RPMI7951 (cell line): Measurements from ENCODE around the gene TGFBR3. TPM values are rescaled to one million over a fixed set of nuclear protein-coding genes. Genes with fewer than 3 reads are reported as not detected.

Experiments
- DNase-seq: peaks from one replicate; pipeline ENCODE4 v3.0.0-alpha.2; 2012; ENCODE audit warnings: low read depth
- total RNA-seq: library from RNA; depleted of rRNA; stranded (reverse); fragments of >200 nt; shearing (Covaris generic); gene quantifications from 2 replicates; pipeline ENCODE4 v1.2.3, GENCODE V29; 2014

The TGFBR3 gene
- total RNA-seq, 1 experiment from 2014 or later = 7.3 TPM

DNA sequence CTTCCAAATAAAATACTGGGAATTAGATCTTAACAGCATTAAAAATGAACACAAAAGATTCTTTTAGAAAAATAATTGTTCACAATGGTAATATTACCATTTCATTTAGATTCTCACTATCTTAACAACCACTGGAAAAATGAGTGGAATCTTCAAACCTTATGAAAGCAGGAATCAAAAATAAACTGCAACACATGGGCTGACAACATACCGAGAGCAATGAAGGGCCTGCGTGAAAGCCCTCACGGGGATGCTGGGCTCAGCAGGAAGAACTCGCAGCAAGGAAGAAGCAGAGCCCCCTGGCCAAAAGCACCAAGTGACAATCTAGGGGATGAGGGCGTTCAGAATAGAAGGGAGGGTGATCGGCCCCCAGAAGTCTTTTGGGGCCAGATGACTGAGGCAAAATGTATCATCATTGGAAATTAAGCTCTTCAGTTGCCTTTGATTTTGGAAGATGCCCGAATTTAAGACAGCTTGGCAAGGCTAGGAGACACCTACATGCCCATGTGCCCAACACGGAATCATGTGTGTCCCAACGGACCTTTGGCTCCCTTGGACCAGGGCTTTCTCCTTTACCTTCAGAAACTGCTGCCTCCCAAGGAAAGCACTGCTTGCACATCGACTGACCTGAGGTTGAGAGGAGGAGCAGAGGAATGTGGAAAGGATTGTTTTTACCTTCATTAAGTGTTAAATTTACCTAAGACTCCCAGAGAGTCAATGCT lies 103.9 kb downstream of the TGFBR3 start:
- DNase-seq = no peak

DNA sequence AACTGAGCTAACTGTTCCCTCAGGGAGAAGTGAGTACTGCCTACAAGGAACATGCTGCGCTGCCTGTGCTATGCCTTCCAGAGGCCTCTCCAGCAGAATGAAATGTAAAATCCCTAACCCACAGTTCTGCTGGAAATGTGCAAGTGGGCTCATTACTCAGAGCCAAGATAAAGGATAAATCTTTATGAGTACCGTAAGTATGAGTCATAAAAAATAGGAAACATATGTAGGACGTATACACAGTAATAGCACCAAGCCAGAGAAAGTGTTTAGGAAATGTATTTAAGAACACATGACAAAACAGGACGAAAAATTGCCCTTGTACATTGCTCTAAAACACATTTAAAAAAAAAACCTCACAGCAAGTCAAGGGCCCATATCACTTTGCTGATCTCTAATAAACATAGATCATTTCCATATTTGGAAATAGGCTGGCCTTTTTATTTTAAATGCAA lies 104.6 kb downstream of the TGFBR3 start:
- DNase-seq = peak; percentile 86

- DNase-seq = no peak
Observed at GRCh38 chr1:91779548-91780021, 106.4 kb downstream of the TGFBR3 start.

GRCh38 chr1:91778964-91779363 lies 107.0 kb downstream of the TGFBR3 start:
- no peak for DNase-seq

DNA sequence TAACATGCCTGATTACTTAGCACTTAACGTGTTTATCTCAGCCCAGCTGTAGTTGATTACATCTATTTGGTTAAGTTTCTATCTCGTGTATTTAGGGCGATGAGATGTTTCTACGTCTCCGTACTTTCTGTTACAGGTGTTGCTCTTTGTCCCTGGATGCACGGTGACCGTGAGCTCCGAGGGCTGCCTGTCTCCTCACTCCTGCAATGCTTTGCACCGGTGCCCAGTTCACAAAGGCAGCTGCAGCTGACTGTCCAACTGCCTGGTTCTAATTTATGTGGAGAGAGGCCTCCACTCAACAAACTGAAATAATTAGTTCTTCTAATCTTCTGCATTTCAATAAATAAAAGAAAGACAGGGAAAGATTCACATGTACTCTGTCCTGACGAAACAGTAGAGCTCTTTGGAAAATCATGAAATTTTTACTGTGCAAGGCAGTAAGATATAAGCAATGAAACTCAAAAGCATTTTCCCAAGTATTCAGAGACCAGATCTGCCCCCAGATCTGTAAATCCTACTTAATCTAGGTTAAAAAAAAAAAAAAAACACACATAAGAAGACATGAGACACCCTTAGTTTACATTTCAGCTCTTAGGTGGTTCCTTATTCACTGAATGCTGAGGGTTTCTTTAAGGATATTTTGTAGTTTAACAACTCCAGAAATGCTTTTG lies 108.2 kb downstream of the TGFBR3 start:
- DNase-seq = no peak

- DNase-seq = no peak
Observed at GRCh38 chr1:91777196-91777595, 108.8 kb downstream of the TGFBR3 start.

DNA sequence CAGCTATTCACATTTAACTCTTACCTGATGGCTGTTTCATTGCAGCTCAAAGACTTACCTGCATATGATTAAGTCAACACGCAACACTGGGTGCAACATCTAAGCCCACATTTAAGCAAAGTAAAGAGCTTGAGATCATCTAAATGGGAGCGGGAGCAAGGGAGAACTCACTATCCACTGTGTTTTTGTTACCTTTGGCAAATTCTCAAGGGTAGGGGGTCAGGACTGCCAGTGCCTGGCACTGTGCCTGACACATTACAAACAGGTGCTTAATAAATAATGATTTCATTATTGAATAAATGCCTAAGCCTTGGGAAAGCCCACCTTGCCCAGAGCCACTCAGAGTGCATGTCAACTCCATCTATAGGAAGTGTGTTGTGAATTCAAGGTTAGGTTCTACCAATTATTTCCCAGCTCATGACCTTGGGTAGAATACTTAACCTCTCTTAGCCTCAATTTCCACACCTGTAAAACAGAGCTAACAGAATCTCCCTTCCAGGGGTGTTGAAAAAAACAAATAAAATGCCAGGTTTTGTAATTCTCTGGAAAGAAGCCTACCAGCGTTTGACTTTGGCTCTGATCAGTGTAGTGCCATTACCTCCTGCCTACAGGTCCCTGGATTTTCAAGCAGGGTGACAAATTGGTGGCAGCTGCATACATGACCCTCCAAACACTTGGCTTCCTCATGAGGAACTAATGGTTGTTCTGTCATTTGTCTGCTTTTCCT lies 109.7 kb downstream of the TGFBR3 start:
- no peak for DNase-seq

- DNase-seq = no peak
Observed at GRCh38 chr1:91775227-91775626, 110.7 kb downstream of the TGFBR3 start.

GRCh38 chr1:91774520-91775203 lies 111.3 kb downstream of the TGFBR3 start:
- DNase-seq = no peak

- no peak for DNase-seq
Observed at GRCh38 chr1:91771717-91772116, 114.2 kb downstream of the TGFBR3 start.

DNA sequence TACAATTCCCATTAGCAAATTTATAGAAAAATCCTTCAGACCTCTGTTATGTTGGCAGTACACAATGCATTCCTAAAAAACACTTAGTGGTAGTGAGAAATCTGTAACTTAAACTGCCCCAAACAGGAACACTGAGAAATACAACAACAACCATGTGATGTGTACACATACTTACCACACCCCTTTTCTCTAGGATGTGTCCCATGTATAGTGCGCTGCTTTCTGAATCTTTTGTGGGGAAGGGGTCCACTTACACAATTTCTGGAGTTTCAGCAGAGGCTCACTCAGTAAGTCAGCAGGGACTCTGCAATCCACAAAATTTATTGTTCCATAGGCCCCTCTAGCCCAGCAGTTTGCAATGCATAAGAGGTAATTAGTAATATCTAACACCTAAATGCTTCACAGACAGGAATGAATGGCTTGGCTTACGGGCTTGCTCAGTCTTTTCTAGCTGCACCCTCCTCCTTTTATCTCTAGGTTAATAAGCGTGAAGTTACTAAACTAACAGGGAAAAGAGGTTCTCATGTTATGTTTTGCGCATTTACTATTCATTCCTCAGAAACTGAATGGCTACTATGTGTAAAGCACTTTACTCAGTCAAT lies 115.2 kb downstream of the TGFBR3 start:
- DNase-seq = no peak

DNA sequence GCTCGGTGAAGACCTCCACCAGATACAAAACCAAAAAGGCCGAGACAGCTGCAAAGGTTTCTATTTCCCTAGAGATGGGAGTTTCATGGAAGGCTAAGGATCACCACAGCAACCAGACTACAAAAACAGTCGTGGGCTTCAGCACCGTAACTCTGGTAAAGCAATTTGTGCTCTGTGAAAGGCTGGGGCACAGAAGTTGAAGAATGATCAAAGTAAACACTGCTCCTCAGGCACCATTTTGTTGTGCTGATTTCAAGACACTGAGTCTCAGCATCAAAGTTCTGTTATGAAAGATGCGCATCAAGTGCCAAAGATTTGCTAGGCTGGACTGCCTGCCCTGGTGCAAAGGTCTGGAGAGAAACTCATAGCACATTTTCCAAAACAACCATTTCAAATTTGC lies 116.2 kb downstream of the TGFBR3 start:
- no peak for DNase-seq

DNA sequence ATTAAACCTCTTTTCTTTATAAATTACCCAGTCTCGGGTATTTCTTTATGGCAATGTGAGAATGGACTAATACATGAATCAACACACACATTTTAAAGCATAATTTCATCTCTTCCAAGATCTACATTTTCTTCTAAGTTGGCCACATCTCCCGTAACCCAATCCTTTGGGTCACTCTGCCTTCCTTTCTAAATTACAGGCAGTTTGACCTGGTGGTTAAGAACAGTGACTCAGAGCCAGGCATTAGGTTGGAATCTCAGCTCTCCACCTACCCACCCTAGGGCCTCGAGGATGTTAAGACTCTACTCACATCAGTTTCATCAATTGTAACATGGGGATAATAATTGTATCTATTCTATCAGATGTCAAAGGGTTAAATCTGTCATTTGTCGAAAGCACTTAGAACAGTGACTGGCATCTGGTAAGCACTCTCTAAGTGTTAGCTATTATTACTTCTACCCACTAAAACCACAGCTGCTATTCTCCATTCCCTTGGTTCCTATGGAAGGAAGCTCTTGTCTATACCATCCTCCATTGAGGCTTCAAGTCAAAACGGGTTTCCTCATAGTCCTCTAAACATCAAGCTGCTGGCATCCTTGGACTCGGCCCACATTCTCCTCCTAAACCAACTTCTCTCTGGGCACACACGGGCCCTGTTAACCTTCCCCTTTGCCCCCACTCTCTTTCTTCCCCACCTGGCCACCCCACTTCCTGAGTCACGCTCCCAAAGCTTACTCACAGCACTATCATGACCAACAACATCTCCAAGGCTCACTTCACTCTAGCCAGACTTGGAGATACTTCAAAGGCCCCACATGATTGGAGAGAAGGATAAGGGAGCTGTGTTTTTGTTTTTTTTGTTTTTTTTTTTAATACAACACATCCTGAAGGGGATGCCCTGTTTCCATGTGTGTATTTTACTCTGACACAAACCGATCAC lies 116.9 kb downstream of the TGFBR3 start:
- DNase-seq = peak; percentile 61

DNA sequence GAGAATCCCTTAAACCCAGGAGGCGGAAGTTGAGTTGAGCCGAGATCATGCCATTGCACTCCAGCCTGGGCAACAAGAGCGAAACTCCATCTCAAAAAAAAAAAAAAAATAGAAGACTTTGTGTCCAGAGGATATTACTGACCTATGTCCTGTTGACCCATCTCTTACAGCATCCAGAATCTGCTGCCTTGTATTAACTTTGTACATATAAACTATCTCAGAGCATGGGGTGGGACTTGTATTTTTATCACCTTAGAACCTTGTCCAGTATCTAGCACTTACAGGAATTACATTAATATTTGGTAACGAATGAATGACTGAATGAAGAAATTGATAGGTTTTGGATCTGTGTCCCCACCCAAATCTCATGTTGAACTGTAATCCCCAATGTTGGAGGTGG lies 117.8 kb downstream of the TGFBR3 start:
- DNase-seq = no peak

GRCh38 chr1:91766883-91767282 lies 119.1 kb downstream of the TGFBR3 start:
- DNase-seq = no peak

GRCh38 chr1:91765880-91766443 lies 120.0 kb downstream of the TGFBR3 start:
- no peak for DNase-seq

GRCh38 chr1:91765293-91765692 lies 120.7 kb downstream of the TGFBR3 start:
- DNase-seq = no peak

GRCh38 chr1:91764471-91765115 lies 121.4 kb downstream of the TGFBR3 start:
- no peak for DNase-seq

DNA sequence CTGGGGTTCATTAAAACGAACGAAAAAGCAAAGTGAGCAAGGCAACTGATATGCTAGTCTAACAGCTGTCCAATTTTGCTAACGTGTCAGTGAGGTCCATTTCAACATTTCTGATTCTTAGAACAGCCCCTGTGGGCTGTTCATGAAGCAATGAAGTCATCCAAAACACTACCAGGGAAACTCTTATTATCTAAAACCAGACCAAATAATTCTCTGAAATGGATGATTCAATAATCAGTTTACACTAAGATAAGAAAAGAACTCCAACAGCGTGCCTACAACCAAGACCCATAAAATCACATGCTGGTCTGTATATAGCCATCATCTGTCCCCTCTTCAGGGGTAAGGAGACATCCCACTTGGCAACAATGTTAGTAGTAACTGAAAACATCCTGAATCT lies 122.7 kb downstream of the TGFBR3 start:
- DNase-seq = no peak

GRCh38 chr1:91761295-91761721 lies 124.6 kb downstream of the TGFBR3 start:
- DNase-seq = no peak
